Spleen (tissue), 7 donors: Measurements from ENCODE around the gene EGFLAM.

ENCODE experiments used
- POLR2A ChIP-seq, 3 donors: fragments of 450-650 bp; IDR thresholded peaks; one replicate each; pipeline ENCODE4 v1.5.1; 2017; ENCODE audit warnings: antibody characterized with exemption in 3 of 3, mild to moderate bottlenecking in 1 of 3
- POLR2AphosphoS5 ChIP-seq, 3 donors: sonication (generic); formaldehyde crosslinking; IDR thresholded peaks; one replicate each; pipeline ENCODE4 v1.5.1; 2017; ENCODE audit warnings: antibody characterized with exemption in 3 of 3
- TF ChIP-seq, protein P1 (sequence below), 11 experiments: fragments of 200-600 bp in 7 of 11; fragments of 450-650 bp in 4 of 11; sonication (generic) in 4 of 11; IDR thresholded peaks in 8 of 11; conservative IDR thresholded peaks in 3 of 11; 1 replicate in 7 of 11; 2 replicates in 4 of 11; pipeline versions ENCODE4 v1.4.0 to v1.8.0; 2016 to 2021; ENCODE audit warnings: antibody characterized with exemption in 11 of 11, inconsistent platforms in 4 of 11, mild to moderate bottlenecking in 1 of 11
- donor health status: DM: no; HTN: no; CAD: no; lungs with moderate emphysema.
- donor health status: DM: no; HTN: no; CAD: no.
- donor health status: DM: no; HTN: no; CAD: no.

DNA sequence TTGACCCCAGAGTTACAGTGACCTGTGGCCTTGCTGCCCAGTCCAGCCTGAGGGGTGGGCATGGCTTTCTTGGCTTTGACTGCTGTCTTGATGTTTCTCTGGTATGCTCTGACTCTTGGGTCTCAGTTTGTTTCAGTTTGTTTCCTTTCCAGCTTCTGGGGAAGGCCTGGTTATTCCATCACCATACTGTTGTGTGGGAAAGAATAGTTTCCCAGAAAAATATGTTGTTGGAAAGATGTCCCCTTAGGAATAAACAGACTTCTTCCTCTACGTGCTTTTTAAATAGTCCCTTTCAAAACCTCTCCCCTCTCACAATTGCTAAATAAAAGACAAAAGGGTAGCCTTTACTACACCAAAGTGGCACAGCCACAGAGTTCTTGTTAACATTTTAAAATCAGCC, 49.5 kb downstream of the EGFLAM start:
- TF ChIP-seq, protein P1, sequence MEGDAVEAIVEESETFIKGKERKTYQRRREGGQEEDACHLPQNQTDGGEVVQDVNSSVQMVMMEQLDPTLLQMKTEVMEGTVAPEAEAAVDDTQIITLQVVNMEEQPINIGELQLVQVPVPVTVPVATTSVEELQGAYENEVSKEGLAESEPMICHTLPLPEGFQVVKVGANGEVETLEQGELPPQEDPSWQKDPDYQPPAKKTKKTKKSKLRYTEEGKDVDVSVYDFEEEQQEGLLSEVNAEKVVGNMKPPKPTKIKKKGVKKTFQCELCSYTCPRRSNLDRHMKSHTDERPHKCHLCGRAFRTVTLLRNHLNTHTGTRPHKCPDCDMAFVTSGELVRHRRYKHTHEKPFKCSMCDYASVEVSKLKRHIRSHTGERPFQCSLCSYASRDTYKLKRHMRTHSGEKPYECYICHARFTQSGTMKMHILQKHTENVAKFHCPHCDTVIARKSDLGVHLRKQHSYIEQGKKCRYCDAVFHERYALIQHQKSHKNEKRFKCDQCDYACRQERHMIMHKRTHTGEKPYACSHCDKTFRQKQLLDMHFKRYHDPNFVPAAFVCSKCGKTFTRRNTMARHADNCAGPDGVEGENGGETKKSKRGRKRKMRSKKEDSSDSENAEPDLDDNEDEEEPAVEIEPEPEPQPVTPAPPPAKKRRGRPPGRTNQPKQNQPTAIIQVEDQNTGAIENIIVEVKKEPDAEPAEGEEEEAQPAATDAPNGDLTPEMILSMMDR (IDR thresholded peaks at IDR 0.05 in 8 of 11, conservative IDR thresholded peaks at IDR 0.05 in 3 of 11), result no peak
- TF ChIP-seq POLR2AphosphoS5 (IDR thresholded peaks at IDR 0.05), result no peak
- TF ChIP-seq POLR2A (IDR thresholded peaks at IDR 0.05), result no peak
